NCI-H187 (cell line): ENCODE results near the gene PRPSAP2.
"Not testable (repeated sequence)": the region's sequence is repeated elsewhere in the genome, so short reads cannot be mapped to it uniquely, and the experiment has no call there.

Source experiments
- DNase-seq, 2 experiments: peaks; one replicate each; lab custom pipeline; 2025; lab: John Stamatoyannopoulos, UW

Gene PRPSAP2

GRCh38 chr17:18944646-18945045 lies 86.7 kb downstream of the PRPSAP2 start:
- DNase-seq: no peak

GRCh38 chr17:18946536-18946935 lies 88.6 kb downstream of the PRPSAP2 start:
- DNase-seq: no peak

DNA sequence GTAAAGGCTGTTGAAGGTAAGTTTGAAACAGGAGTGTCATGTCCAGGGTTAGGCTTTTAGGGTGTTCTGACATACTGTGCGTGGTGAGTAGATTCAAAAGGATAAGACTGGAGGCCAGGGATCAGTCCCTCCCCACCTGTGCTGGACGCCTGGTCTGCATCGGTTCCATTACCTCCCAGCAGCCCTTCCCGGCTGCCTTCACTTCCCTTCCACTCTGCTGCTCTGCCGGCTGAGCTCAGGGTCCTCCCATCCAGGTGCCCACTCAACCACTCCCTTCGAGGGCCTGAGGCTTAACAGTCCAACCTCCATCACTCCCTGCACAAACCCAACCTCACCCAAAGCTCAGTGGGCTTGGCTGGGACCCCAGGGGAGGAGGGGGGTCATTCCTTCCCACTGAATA lies 89.9 kb downstream of the PRPSAP2 start:
- DNase-seq: no peak

GRCh38 chr17:18948476-18949006 lies 90.6 kb downstream of the PRPSAP2 start:
- no peak for DNase-seq

DNA sequence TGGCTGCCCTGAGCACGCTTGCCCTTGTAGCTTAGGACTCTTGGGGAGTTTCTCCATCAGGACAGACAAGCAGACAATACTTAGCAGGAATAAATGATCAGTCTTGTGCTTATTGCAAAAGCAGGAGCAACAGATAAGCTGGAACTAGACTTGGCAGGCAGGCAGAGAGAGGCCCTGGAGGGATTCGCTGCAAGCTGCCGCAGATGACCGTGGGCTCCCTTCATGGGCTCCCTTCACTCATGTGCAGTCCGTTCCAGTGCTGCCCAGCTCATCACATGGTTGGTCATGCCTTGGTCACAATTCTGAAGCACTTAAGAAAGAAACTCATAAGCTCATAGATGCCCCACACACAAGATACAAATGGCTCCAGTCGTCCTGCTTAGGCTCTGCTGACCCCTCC lies 91.6 kb downstream of the PRPSAP2 start:
- no peak for DNase-seq

DNA sequence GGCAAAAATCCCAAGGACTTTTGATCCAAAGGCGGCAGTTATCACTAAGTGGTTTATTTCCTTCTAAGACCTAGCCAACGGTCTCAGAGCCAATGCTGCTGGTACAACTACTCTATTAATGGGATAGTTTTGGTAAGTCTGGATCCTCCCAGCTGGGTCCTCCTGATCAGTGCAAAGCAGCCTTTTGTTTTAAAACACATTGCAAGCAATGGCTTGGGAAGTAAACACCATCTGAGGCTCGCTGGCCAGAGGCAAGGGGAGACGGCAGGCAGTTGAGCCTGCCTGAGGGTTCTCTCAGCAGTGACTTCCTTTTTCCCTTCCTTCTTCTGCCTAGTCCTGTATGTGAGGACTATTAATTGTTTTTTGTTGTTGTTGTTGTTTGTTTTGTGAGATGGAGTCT lies 92.4 kb downstream of the PRPSAP2 start:
- DNase-seq: no peak

GRCh38 chr17:18950944-18951905 lies 93.3 kb downstream of the PRPSAP2 start:
- no peak for DNase-seq

DNA sequence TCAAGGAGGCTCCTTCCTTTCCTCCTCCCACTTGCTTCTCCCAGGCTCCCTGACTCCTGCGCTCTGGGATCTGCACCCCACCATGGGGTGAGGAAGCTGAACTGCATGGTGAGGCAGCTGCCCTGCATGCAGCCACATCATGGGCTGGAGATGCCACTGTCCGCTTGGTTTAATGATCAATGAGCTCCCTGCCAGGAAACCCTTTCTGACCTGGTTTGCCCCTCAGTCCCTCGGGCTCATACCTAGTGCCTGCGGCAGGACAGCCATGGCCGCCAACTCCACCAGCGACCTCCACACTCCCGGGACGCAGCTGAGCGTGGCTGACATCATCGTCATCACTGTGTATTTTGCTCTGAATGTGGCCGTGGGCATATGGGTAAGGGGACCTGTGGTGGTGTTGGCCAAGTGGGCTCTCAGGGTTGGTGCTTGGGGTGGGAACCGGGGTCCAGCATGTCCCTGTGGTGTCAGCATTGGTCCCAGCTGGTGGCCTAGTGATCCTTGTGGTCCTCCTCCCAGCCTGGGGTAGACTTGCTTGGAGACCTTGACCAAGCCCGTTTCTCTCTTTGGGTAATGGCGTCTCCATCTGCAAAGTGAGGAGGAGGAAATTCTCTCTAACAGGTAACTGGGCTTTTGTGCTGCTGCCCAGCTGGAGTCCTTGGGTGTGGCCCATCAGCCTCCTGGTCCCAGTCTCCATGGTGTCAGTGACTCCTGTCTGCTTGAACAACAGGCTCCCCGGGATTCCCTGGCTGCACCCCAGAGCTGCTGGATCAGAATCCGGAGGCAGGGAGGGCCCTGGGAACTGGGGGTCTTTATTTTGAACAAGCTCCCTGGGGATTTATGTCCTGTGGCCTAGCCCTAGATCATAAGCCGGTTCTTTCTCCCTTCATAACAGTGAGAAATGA lies 94.3 kb downstream of the PRPSAP2 start, which contains the start of gene SLC5A10:
SLC5A10 (plus strand) TSS at position 225 of the 902 bp plus-strand sequence; CDS start at position 266, 41 bp downstream.
- DNase-seq: no peak

DNA sequence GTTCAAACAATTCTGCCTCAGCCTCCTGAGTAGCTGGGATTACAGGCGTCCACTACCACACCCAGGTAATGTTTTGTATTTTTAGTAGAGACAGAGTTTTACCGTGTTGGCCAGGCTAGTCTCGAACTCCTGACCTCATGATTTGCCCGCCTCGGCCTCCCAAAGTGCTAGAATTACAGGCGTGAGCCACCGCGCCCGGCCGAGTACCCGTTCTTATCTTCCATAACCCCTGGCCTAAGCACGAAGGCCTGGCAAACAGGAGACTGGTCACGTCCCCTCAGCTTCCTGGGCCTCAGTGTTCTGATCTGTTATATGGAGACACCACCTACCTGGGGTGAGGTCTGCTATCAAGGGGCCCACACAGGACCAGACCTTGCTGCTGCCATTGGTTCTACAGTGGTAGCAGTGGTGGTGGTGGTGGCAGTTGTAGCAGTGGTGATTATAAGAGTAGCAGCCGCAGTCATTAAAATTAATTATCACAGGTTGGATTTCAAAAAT lies 95.3 kb downstream of the PRPSAP2 start:
- DNase-seq: no peak

DNA sequence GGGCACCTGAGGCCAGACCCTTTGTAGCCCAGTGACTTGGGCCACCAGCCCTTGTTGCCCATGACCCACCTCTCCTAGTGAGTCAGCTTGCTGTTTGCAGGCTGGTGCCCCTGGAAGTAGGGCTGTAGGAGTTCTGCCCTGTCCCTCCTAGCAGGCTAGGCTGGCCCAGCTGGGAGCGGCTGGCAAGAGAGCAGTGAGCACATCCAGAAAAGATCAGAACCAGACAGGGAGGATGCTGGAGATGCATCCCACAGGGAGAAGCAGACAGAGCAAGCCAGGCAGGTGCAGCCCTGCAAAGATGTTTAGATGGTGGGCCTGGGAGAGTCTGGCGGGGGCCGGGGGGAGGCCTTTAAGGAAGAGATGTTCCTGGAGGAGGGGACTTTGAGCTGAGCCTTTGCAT lies 96.4 kb downstream of the PRPSAP2 start:
- DNase-seq: no peak

DNA sequence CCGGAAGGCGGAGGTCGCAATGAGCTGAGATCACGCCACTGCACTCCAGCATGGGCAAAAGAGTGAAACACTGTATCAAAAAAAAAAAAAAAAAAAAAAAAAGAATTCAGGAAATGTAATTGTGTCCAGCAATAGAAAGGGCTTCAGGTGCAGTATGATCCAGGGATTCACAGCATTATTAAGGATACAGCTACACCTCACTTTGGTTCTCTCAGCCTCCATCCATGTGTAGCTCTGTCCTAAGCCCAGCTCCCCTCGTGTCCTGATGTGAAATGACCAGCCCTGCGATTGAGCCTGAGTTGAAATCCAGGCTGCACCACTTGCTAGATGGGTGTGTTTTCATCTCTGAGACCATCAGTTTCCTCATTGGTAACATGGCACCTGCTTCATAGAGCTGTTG lies 97.1 kb downstream of the PRPSAP2 start:
- DNase-seq: no peak

DNA sequence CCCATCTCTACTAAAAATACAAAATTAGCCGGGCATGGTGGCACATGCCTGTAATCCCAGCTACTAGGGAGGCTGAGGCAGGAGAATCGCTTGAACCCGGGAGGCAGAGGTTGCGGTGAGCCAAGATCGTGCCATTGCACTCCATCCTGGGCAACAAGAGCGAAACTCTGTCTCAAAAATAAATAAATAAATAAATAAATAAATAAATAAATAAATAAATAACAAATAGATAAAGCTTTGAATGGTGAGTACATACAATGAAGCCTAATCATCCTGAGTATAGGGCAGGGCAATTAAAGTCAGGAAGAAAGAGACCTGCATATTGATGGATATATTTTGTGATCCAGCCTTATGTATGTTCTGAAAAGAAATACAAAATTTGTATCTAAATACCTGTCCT lies 98.1 kb downstream of the PRPSAP2 start:
- DNase-seq: not testable (repeated sequence)

- no peak for DNase-seq
Measured at GRCh38 chr17:18956581-18956980, 98.7 kb downstream of the PRPSAP2 start.

DNA sequence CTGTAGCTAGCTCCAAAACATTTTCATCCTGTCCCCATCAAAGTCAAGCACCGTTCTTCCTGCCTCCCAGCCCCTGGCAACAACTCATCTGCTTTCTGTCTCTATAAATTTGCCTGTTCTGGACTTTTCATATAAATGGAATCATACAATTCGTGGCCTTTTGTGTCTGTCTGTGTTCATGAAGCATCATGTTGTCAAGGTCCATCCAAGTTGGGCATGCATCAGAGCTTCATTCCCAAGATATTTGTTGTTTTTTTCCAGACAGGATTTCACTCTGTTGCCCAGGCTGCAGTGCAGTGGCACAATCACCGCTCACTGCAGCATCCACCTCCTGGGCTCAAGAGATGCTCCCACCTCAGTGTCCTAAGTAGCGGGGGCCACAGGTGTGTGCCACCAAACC lies 99.9 kb downstream of the PRPSAP2 start:
- DNase-seq: no peak

DNA sequence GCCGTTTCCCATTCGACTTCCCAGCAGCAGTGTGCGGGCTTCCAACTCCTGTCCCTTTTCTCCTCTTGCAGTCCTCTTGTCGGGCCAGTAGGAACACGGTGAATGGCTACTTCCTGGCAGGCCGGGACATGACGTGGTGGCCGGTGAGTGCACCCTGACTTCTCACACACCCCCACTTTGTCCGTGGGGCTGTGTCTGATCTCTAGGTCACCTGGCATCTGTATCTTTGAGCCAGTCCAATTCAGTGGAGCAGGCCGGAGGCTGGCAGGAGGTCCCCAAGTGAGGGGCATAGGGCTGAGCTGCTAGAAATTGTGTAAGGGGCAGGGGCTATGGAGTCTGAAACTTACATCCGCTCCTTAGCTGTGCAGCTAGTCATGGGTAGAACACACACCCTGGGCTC lies 100.7 kb downstream of the PRPSAP2 start:
- no peak for DNase-seq

DNA sequence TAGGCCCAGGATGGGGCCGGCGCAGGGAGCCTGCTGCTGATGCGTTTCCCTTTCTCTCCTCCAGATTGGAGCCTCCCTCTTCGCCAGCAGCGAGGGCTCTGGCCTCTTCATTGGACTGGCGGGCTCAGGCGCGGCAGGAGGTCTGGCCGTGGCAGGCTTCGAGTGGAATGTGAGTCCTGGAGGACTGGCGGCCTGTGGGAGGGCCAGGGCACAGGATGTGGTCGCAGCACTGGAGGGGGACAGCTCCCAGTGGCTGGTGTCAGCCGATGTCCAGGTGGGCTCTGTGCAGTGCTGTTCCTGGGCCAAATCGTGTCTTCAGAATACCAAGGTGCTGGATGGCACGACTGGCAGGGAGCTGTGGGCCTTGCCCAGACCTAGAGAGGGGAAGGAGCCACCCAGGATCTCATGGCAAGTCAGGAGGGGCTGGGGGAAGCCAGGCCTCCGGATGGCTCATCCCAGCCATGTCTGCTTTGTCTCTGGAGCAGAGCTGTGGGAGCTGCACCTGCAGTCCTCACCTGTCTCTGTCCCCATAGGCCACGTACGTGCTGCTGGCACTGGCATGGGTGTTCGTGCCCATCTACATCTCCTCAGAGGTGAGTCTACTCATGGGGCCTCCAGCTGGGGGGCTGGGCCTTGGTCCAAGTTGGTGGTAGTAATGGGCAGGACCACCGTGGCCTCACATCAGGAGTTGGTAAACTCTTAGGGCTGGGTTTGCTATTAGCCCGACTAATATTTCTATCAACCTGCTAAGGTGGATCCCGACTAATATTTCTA lies 101.3 kb downstream of the PRPSAP2 start:
- no peak for DNase-seq

- DNase-seq: no peak
Measured at GRCh38 chr17:18959845-18960240, 101.9 kb downstream of the PRPSAP2 start.

DNA sequence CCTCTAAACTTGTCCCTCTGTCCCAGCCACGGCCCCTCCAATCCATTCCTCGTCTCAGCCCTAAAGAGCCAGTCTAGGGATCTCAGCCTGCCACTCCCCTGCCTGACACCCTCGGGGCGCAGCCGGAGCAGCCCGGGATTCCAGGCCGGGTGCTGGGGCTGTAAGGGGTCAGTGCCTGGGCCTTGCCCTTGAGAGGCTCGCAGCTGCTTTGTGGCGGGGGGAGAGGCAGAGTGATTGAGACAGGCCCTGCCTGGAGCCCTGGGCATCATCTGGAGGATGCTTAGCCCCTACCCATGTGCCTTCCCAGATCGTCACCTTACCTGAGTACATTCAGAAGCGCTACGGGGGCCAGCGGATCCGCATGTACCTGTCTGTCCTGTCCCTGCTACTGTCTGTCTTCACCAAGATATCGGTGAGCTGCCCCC lies 102.3 kb downstream of the PRPSAP2 start:
- DNase-seq: no peak

GRCh38 chr17:18960803-18961511 lies 103.0 kb downstream of the PRPSAP2 start:
- DNase-seq: peak in 1 of 2 experiments; percentile 9

DNA sequence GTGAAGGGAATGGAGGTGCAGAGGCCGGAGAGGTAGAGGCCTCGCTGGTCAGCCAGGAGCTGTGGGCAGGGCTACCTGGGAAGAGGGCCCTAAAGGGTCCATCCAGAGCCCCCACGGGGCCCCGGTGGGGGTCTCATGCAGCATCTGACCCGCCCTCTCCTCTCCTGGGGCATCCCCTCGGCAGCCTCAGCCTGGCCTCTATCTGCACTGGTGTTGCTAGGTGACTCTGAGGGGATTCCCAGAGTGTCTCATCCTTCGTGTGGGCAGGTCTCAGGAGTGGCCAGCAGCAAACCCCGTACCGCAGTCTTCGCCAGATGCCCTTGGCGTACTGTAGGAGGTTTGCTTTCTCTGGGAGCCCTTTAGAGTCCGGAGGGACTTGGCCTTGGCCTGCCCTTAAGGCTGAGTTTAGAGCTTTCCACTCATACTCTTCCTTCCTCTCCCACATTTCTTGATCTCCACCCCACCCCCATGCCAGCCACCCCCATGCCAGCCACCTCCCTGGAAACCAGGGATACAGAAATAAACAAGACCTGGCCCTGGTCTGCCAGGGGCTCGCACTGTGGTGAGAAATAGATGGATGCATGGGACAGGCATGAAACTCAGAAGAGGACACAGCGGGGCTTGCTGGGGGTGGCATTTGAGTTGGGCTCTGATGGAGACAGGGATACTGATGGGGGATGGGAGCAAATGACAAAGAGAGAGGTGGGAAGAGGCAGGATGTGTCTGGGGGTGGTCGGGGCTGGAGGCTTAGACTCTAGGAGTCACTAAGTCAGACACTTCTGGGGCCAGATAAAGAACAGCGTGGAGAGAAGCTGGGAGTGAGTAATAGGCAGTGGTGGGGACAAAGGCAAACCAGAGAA lies 103.9 kb downstream of the PRPSAP2 start:
- DNase-seq: no peak
